DMS 273 treated with DMSO at 0.1 percent for 48 hours (cell line): ENCODE results near the gene BACH2.

Source experiments
- DNase-seq: peaks from one replicate; lab custom pipeline; 2025; lab: John Stamatoyannopoulos, UW

BACH2 gene

GRCh38 chr6:90095788-90096187, 200.9 kb downstream of the BACH2 start:
- no peak for DNase-seq

- no peak for DNase-seq
Observed at GRCh38 chr6:90095145-90095544, 201.5 kb downstream of the BACH2 start.

- no peak for DNase-seq
Observed at GRCh38 chr6:90093558-90094073, 203.0 kb downstream of the BACH2 start.

GRCh38 chr6:90090866-90091265, 205.8 kb downstream of the BACH2 start:
- DNase-seq: no peak

- no peak for DNase-seq
Observed at GRCh38 chr6:90088009-90088408, 208.6 kb downstream of the BACH2 start.

- no peak for DNase-seq
Observed at GRCh38 chr6:90087106-90087833, 209.4 kb downstream of the BACH2 start.

- DNase-seq: no peak
Observed at GRCh38 chr6:90086517-90086916, 210.1 kb downstream of the BACH2 start.

GRCh38 chr6:90083891-90084290, 212.8 kb downstream of the BACH2 start:
- DNase-seq: no peak

GRCh38 chr6:90082847-90083246, 213.8 kb downstream of the BACH2 start:
- no peak for DNase-seq

GRCh38 chr6:90080876-90081481, 215.7 kb downstream of the BACH2 start:
- no peak for DNase-seq

- DNase-seq: no peak
Observed at GRCh38 chr6:90079560-90080490, 216.8 kb downstream of the BACH2 start.

GRCh38 chr6:90078513-90079289, 217.9 kb downstream of the BACH2 start:
- no peak for DNase-seq

GRCh38 chr6:90076511-90077415, 219.9 kb downstream of the BACH2 start:
- DNase-seq: no peak

GRCh38 chr6:90074161-90074850, 222.3 kb downstream of the BACH2 start:
- DNase-seq: no peak

- peak; percentile 80 for DNase-seq
Observed at GRCh38 chr6:90072935-90073464, 223.6 kb downstream of the BACH2 start.

GRCh38 chr6:90072501-90072900, 224.1 kb downstream of the BACH2 start:
- no peak for DNase-seq

GRCh38 chr6:90068703-90069523, 227.7 kb downstream of the BACH2 start:
- DNase-seq: no peak

GRCh38 chr6:90068264-90068663, 228.4 kb downstream of the BACH2 start:
- DNase-seq: no peak

- DNase-seq: no peak
Observed at GRCh38 chr6:90066697-90067096, 229.9 kb downstream of the BACH2 start.
